ENCODE results near the gene ALOXE3. TPM values are rescaled to one million over a fixed set of nuclear protein-coding genes. Genes with fewer than 3 reads are reported as not detected.
"Not testable (repeated sequence)": the region's sequence is repeated elsewhere in the genome, so short reads cannot be mapped to it uniquely, and the experiment has no call there.

Gene ALOXE3
- total RNA-seq, 2 donors from 2014 or later, result 0.23 TPM; not detected in 1

GRCh38 chr17:8062435-8062806 is 55.9 kb downstream of the ALOXE3 start:
- no peak for DNase-seq (ENCODE audit: low spot score in 2 of 2)
- Mint-ChIP-seq H3K9me3 (no peaks in the 10 kb centered on the region), H3K27ac (no peak overlapping the region), H3K36me3 (no peaks in the 10 kb centered on the region)
- no peak for ATAC-seq

GRCh38 chr17:8061851-8062250 is 56.5 kb downstream of the ALOXE3 start:
- H3K36me3 Mint-ChIP-seq; H3K9me3 Mint-ChIP-seq; H3K27ac Mint-ChIP-seq; DNase-seq (ENCODE audit: low spot score in 2 of 2); ATAC-seq: not testable (repeated sequence)

GRCh38 chr17:8060274-8060673 is 58.0 kb downstream of the ALOXE3 start:
- H3K36me3 Mint-ChIP-seq, result no peaks in the 10 kb centered on the region
- no peaks in the 10 kb centered on the region for H3K9me3 Mint-ChIP-seq
- DNase-seq (ENCODE audit: low spot score in 2 of 2) (peak; percentile 53 to 79), ATAC-seq (peak; percentile 59 to 65)
- no peak overlapping the region for H3K27ac Mint-ChIP-seq

GRCh38 chr17:8059131-8059530 is 59.2 kb downstream of the ALOXE3 start:
- ATAC-seq (no peak), DNase-seq (ENCODE audit: low spot score in 2 of 2) (no peak)
- Mint-ChIP-seq H3K27ac (no peak overlapping the region), H3K36me3 (no peaks in the 10 kb centered on the region), H3K9me3 (no peaks in the 10 kb centered on the region)

- ATAC-seq (peak; percentile 73 to 82), DNase-seq (ENCODE audit: low spot score in 2 of 2) (peak in 1 of 2 donors; percentile 62)
- Mint-ChIP-seq H3K27ac (no peak overlapping the region), H3K9me3 (no peaks in the 10 kb centered on the region), H3K36me3 (no peaks in the 10 kb centered on the region)
Observed at GRCh38 chr17:8057691-8058114, 60.6 kb downstream of the ALOXE3 start.

GRCh38 chr17:8056976-8057625 is 61.2 kb downstream of the ALOXE3 start:
- Mint-ChIP-seq H3K36me3 (no peaks in the 10 kb centered on the region), H3K27ac (no peak overlapping the region), H3K9me3 (no peaks in the 10 kb centered on the region)
- no peak for DNase-seq (ENCODE audit: low spot score in 2 of 2)
- ATAC-seq, result no peak

- Mint-ChIP-seq H3K36me3 (no peaks in the 10 kb centered on the region), H3K9me3 (no peaks in the 10 kb centered on the region), H3K27ac (no peak overlapping the region)
- ATAC-seq (peak; percentile 62 to 79), DNase-seq (ENCODE audit: low spot score in 2 of 2) (peak in 1 of 2 donors; percentile 55)
Observed at GRCh38 chr17:8056232-8056975, 61.9 kb downstream of the ALOXE3 start.

GRCh38 chr17:8055851-8056231 is 62.5 kb downstream of the ALOXE3 start:
- DNase-seq (ENCODE audit: low spot score in 2 of 2) (no peak), ATAC-seq (no peak)
- Mint-ChIP-seq H3K27ac (no peak overlapping the region), H3K36me3 (no peaks in the 10 kb centered on the region), H3K9me3 (no peaks in the 10 kb centered on the region)

GRCh38 chr17:8053600-8053999 is 64.7 kb downstream of the ALOXE3 start:
- no peak for DNase-seq (ENCODE audit: low spot score in 2 of 2)
- ATAC-seq, result no peak
- Mint-ChIP-seq H3K9me3 (no peaks in the 10 kb centered on the region), H3K27ac (no peak overlapping the region), H3K36me3 (no peaks in the 10 kb centered on the region)

- Mint-ChIP-seq H3K27ac (no peak overlapping the region), H3K9me3 (no peaks in the 10 kb centered on the region), H3K36me3 (no peaks in the 10 kb centered on the region)
- ATAC-seq (no peak), DNase-seq (ENCODE audit: low spot score in 2 of 2) (no peak)
Observed at GRCh38 chr17:8052256-8053252, 65.8 kb downstream of the ALOXE3 start.

GRCh38 chr17:8051831-8052230 is 66.5 kb downstream of the ALOXE3 start:
- ATAC-seq (no peak), DNase-seq (ENCODE audit: low spot score in 2 of 2) (no peak)
- Mint-ChIP-seq H3K9me3 (no peaks in the 10 kb centered on the region), H3K36me3 (no peaks in the 10 kb centered on the region), H3K27ac (no peak overlapping the region)

- DNase-seq (ENCODE audit: low spot score in 2 of 2) (no peak), ATAC-seq (no peak)
- Mint-ChIP-seq H3K36me3 (no peaks in the 10 kb centered on the region), H3K9me3 (no peaks in the 10 kb centered on the region), H3K27ac (no peak overlapping the region)
Observed at GRCh38 chr17:8048736-8049135, 69.6 kb downstream of the ALOXE3 start.

GRCh38 chr17:8048236-8048635 is 70.1 kb downstream of the ALOXE3 start:
- DNase-seq (ENCODE audit: low spot score in 2 of 2) (no peak), ATAC-seq (no peak)
- no peaks in the 10 kb centered on the region for H3K36me3 Mint-ChIP-seq
- H3K9me3 Mint-ChIP-seq, result no peaks in the 10 kb centered on the region
- H3K27ac Mint-ChIP-seq, result no peak overlapping the region

GRCh38 chr17:8047769-8048110 is 70.6 kb downstream of the ALOXE3 start:
- DNase-seq (ENCODE audit: low spot score in 2 of 2), result no peak
- no peak overlapping the region for H3K27ac Mint-ChIP-seq
- ATAC-seq, result no peak
- H3K9me3 Mint-ChIP-seq, result no peaks in the 10 kb centered on the region
- H3K36me3 Mint-ChIP-seq, result no peaks in the 10 kb centered on the region

GRCh38 chr17:8046929-8047768 is 71.2 kb downstream of the ALOXE3 start:
- H3K36me3 Mint-ChIP-seq, result no peaks in the 10 kb centered on the region
- no peak for ATAC-seq
- no peaks in the 10 kb centered on the region for H3K9me3 Mint-ChIP-seq
- H3K27ac Mint-ChIP-seq, result no peak overlapping the region
- no peak for DNase-seq (ENCODE audit: low spot score in 2 of 2)

- Mint-ChIP-seq H3K36me3 (no peaks in the 10 kb centered on the region), H3K9me3 (no peaks in the 10 kb centered on the region), H3K27ac (peak overlapping the region in 1 of 2 donors; percentile 44)
- ATAC-seq (no peak), DNase-seq (ENCODE audit: low spot score in 2 of 2) (no peak)
Observed at GRCh38 chr17:8046306-8046928, 71.9 kb downstream of the ALOXE3 start.
